GM12873 (cell line): ENCODE measurements around the gene MYH9.

Experiments
- TF ChIP-seq, protein P1 (sequence below): IDR thresholded peaks from 2 replicates; pipeline ENCODE4 v1.5.1; 2012; ENCODE audit warnings: low read depth, mild to moderate bottlenecking, moderate library complexity, low read length, control low read depth; ENCODE audit not compliant: insufficient read depth; ENCODE audit errors: missing control alignments

MYH9 gene

GRCh38 chr22:36322602-36322915 is 65.2 kb downstream of the MYH9 start:
- TF ChIP-seq, protein P1, sequence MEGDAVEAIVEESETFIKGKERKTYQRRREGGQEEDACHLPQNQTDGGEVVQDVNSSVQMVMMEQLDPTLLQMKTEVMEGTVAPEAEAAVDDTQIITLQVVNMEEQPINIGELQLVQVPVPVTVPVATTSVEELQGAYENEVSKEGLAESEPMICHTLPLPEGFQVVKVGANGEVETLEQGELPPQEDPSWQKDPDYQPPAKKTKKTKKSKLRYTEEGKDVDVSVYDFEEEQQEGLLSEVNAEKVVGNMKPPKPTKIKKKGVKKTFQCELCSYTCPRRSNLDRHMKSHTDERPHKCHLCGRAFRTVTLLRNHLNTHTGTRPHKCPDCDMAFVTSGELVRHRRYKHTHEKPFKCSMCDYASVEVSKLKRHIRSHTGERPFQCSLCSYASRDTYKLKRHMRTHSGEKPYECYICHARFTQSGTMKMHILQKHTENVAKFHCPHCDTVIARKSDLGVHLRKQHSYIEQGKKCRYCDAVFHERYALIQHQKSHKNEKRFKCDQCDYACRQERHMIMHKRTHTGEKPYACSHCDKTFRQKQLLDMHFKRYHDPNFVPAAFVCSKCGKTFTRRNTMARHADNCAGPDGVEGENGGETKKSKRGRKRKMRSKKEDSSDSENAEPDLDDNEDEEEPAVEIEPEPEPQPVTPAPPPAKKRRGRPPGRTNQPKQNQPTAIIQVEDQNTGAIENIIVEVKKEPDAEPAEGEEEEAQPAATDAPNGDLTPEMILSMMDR: no peak

GRCh38 chr22:36321797-36322601 is 65.8 kb downstream of the MYH9 start:
- TF ChIP-seq, protein P1: no peak

DNA sequence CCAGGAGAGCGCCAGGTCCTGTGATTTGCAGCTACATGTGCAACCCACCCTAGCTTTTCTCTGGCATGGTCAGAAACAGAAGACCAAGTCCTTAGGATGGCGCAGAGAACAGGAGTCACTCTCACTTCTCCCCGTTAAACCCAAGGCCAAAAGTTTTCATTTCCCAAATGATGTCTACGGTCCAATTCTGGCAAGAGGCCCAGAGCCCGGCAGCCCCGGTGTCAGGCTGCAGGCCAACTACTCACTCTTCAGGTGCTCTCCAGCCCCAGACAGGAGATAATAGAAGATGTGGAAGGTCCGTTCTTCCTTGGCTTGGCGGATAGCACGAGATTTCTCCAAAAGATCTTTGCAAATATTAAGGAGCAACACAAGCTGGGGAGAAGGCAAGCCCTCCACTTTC is 67.2 kb downstream of the MYH9 start:
- TF ChIP-seq, protein P1: no peak

DNA sequence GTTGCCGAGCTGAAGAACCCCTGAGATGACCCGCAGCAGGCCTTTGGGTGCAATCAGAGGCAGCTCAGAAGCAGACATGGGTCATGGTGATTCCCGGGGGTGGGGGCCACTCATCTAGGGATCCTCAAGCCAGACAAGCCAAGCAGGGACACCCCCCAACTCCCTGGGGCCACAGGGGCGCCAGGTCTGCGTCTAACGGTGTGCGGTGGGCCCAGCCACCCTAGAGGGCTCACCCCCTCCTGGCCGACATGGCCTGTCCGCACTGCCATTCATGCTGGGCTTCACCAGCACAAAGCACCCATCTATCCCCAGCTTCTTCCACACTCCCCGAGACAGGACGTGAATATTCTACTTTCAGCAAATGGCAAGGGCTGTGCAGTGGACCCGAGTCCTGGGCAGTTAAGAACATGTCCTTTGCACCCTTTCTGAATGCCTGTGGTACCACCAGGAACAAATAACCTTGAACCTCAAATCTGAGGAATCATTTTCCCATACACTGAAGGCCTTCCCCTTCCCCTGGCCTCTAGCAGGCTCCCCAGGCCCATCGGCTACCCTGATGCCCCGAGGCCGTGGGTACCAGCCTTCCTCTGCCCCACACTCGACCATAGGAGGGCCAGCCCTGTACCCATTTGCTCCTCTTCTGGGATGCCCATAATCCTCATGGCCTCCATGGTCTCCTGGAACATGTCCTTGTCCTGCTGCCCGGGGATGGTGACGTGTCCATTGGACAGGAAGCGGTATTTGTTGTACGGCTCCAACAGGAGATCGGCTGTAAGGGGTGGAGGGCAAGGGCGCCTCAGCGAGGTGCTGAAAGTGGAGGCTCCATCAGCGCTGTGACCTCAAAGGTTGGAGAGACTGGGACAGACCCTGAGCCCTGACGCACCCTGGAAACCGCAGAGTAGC is 67.9 kb downstream of the MYH9 start:
- TF ChIP-seq, protein P1: no peak

DNA sequence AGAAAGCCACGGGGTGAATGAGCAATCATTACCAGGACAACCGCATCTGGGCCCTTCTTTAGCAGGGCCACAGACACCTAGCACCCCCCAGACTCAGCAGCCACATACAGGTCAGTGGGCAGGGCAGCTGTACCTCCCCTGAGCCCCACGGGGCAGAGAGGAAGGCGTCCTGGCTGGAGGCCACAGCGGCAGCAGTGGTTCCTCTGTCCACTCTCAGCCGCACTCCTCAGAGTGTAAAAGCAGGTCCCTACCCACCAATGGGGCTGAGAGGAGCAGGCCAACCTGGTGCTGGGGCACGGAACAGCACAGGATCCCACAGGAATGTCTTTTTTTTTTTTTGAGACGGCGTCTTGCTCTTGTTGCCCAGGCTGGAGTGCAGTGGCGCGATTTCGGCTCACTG is 69.3 kb downstream of the MYH9 start:
- TF ChIP-seq, protein P1: no peak

DNA sequence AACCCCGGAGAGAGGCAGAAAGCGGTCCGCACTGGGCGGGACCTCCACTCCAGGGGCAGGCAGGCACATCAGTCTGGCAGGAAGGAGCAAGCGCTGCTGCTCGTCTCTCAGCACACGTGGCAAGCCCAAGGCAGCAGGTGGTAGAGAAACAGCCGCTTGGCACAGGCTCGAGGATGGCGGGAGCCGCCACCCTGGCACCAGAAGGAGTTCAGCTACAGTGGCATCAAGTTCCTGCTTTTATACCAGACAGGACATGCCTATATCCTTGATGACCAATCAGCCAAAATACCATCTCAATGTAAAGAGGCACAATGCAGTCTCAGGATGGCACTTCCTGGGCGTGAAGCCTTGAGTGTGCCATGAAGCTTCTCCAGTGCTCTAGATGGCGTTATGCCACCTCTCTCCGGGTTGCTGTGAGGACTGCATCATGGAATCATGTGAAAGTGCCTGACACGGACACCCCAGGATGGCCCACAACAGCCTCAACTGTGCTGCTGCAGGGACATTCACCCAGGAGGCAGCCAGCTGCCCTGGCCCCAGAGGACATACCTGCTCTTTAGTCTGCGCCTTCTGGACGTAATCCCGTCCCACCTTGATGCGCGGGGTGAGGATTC is 70.0 kb downstream of the MYH9 start:
- TF ChIP-seq, protein P1: no peak

GRCh38 chr22:36316419-36316818 is 71.3 kb downstream of the MYH9 start:
- TF ChIP-seq, protein P1: no peak
